Mucosa of rectum (tissue), 2 donors: ENCODE measurements around the gene DOCK10.

Experiments
- H3K27ac ChIP-seq, 2 donors: one replicate each; pipeline ENCODE4 v1.7.0; 2013; ENCODE audit warnings: inconsistent platforms in 2 of 2, low read depth in 2 of 2, low read length in 2 of 2
- H3K27me3 ChIP-seq, 2 donors: one replicate each; pipeline ENCODE4 v1.7.0; 2013; ENCODE audit warnings: low read length in 2 of 2; ENCODE audit not compliant: control insufficient read depth in 2 of 2, insufficient read depth in 2 of 2
- H3K36me3 ChIP-seq, 2 donors: one replicate each; pipeline ENCODE4 v1.7.0; 2013; ENCODE audit warnings: low read length in 2 of 2; ENCODE audit not compliant: control insufficient read depth in 2 of 2, insufficient read depth in 2 of 2
- H3K4me1 ChIP-seq, 2 donors: one replicate each; pipeline ENCODE4 v1.7.0; 2013; ENCODE audit warnings: low read length in 2 of 2, mild to moderate bottlenecking in 1 of 2; ENCODE audit not compliant: control insufficient read depth in 2 of 2, insufficient read depth in 2 of 2
- H3K4me3 ChIP-seq, 2 donors: one replicate each; pipeline ENCODE4 v1.7.0; 2013; ENCODE audit warnings: low read length in 2 of 2
- H3K9ac ChIP-seq, 2 donors: one replicate each; pipeline ENCODE4 v1.7.0; 2013; ENCODE audit warnings: low read length in 2 of 2, low read depth in 1 of 2, mild to moderate bottlenecking in 1 of 2
- H3K9me3 ChIP-seq, 2 donors: one replicate each; pipeline ENCODE4 v1.7.0; 2013; ENCODE audit warnings: low read length in 2 of 2; ENCODE audit not compliant: control insufficient read depth in 2 of 2
- donor health status: healthy.
- donor health status: Normal muscosa, but diverticular disease.

Gene DOCK10

DNA sequence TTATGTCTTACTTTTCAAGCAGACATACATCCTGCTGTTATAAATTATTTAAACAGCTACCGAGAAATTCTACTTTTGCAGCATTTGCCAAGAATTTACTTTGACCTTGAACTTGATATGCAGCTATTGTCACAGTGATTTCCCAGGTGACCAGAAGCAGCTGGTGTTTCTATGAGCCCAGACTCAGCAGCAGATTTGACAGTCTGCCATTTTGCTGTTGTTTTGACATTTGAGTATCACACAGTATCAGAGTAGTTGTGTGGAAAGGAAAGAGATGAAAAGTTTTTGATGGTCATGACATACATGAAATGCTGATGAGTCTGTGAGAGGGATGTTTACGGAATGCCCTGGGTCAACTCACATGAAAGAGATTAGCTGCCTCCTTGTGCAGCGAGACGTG lies 319.5 kb downstream of the DOCK10 start:
- Histone ChIP-seq H3K27ac (no peak overlapping the region), H3K36me3 (no peaks in the 10 kb centered on the region), H3K9ac (no peak overlapping the region), H3K9me3 (no peaks in the 10 kb centered on the region), H3K4me3 (no peak overlapping the region), H3K27me3 (no peaks in the 10 kb centered on the region), H3K4me1 (no peaks in the 10 kb centered on the region)

DNA sequence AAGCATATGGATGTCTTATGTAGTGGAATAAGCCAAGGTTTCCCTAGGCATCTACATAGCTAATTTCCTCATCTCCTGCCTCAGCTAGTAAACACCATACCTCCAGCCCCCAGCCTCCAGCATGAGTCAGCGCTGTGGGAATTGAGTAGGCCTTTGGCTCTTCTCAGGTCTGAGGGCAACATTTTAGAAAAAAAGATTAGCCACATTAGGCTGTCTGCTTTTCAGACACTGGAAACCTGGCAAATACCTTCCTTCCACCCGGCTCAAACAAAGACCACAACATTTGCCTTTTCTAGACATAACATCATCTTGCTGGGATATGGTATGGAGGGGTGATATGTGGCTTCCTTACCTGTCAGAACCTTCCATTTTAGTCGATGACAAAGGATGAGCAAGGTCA lies 320.0 kb downstream of the DOCK10 start:
- Histone ChIP-seq H3K9me3 (no peaks in the 10 kb centered on the region), H3K9ac (no peak overlapping the region), H3K36me3 (no peaks in the 10 kb centered on the region), H3K27me3 (no peaks in the 10 kb centered on the region), H3K4me1 (no peaks in the 10 kb centered on the region), H3K27ac (no peak overlapping the region), H3K4me3 (no peak overlapping the region)

DNA sequence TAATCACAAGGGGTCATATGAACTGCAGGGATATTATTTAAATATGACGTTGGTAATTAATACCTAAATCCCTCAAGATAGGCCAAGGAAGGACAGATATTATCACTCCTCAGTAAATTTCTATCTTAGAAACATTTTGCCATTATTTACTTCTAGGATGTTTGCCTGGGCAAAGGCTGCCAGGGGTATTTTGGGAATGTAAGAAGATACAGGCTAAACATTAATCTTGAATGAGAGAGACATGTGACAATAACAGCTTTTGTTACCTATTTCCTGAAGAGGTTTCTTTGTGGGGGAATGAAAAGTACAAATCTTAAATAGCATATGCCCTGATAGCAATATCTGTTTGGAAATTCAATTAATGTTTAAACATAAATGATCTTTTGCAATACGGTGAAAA lies 325.3 kb downstream of the DOCK10 start:
- Histone ChIP-seq H3K27ac (no peak overlapping the region), H3K36me3 (no peaks in the 10 kb centered on the region), H3K4me1 (no peaks in the 10 kb centered on the region), H3K9me3 (no peaks in the 10 kb centered on the region), H3K27me3 (no peaks in the 10 kb centered on the region), H3K4me3 (no peak overlapping the region), H3K9ac (no peak overlapping the region)

DNA sequence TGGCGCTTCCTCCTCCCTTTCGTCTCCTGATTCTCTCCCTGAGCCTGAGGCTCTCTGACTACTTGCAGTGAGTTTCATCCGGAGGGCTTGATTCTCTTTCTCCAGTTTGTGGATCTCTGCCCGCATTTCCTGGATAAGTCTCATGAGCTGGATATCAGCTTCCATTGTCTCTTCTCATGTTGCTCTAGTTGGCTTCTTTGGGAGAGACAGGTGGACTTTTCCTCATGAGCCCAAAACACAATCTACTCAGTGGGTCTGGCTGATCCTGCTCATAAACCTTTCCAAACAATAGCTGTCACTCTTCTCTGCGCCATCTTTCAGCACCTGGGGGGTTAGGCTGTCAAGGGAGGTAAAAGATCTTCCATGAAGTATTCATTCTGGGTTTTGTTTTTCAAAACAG lies 326.1 kb downstream of the DOCK10 start, which contains the start of gene CCDC195:
TSS of gene CCDC195 (minus strand) at position 165 of the 400 bp plus-strand sequence. CDS start at position 165, 0 bp downstream.
- no peak within 1 kb of the TSS for H3K27ac ChIP-seq
- no peaks in the 10 kb centered on the region for H3K9me3 ChIP-seq
- H3K36me3 ChIP-seq: no peaks in the 10 kb centered on the region
- no peaks in the 10 kb centered on the region for H3K4me1 ChIP-seq
- H3K9ac ChIP-seq: no peak within 1 kb of the TSS
- no peak within 1 kb of the TSS for H3K4me3 ChIP-seq
- H3K27me3 ChIP-seq: no peaks in the 10 kb centered on the region
